Common myeloid progenitor, CD34-positive (primary cell): ENCODE results near the gene TIGD3.
"Not testable (repeated sequence)": the region's sequence is repeated elsewhere in the genome, so short reads cannot be mapped to it uniquely, and the experiment has no call there.

Experiments
- CTCF ChIA-PET: fragments of 350-600 bp; sonication (Branson Sonifier 250); formaldehyde crosslinking; loops from one replicate; lab custom pipeline; 2021; ENCODE audit warnings: antibody characterized with exemption; lab: Charles Lee
- POLR2A ChIA-PET: fragments of 350-600 bp; sonication (Branson Sonifier 250); formaldehyde crosslinking; loops from one replicate; lab custom pipeline; 2021; ENCODE audit warnings: antibody characterized with exemption; lab: Charles Lee
- DNase-seq, 3 donors: peaks; one replicate each; pipeline versions ENCODE4 v3.0.0 to v3.0.0-alpha.2; 2013
- H3K27ac ChIP-seq, 2 experiments: 1 replicate in 1 of 2; 2 replicates in 1 of 2; pipeline ENCODE4 v1.7.0; 2013; ENCODE audit warnings: inconsistent platforms in 2 of 2, low read length in 2 of 2, mild to moderate bottlenecking in 2 of 2, low read depth in 1 of 2, moderate library complexity in 1 of 2; ENCODE audit not compliant: severe bottlenecking in 2 of 2, insufficient read depth in 1 of 2, poor library complexity in 1 of 2
- H3K27me3 ChIP-seq, 5 experiments: replicated peaks in 2 of 5; 1 replicate in 3 of 5; 2 replicates in 2 of 5; pipeline versions ENCODE4 v1.6.1 to v1.7.0; 2013; ENCODE audit warnings: low read length in 4 of 5, mild to moderate bottlenecking in 2 of 5, moderate library complexity in 2 of 5, inconsistent platforms in 1 of 5; ENCODE audit not compliant: insufficient read depth in 5 of 5, control insufficient read depth in 4 of 5
- H3K36me3 ChIP-seq, 4 experiments: 1 replicate in 2 of 4; 2 replicates in 2 of 4; pipeline versions ENCODE4 v1.6.1 to v1.7.0; 2013; ENCODE audit warnings: low read length in 3 of 4, control low read depth in 1 of 4, mild to moderate bottlenecking in 1 of 4; ENCODE audit not compliant: control insufficient read depth in 4 of 4, insufficient read depth in 4 of 4
- H3K4me1 ChIP-seq, 4 experiments: 1 replicate in 3 of 4; 2 replicates in 1 of 4; pipeline versions ENCODE4 v1.6.1 to v1.7.1; 2013; ENCODE audit warnings: low read length in 3 of 4, mild to moderate bottlenecking in 3 of 4, control low read depth in 1 of 4, inconsistent platforms in 1 of 4, moderate library complexity in 1 of 4; ENCODE audit not compliant: control insufficient read depth in 4 of 4, insufficient read depth in 4 of 4; ENCODE audit errors: control extremely low read depth in 1 of 4
- H3K4me3 ChIP-seq, 7 experiments: 1 replicate in 4 of 7; 2 replicates in 3 of 7; pipeline versions ENCODE4 v1.5.1 to v1.7.0; 2013; ENCODE audit warnings: mild to moderate bottlenecking in 7 of 7, low read length in 6 of 7, moderate library complexity in 6 of 7, inconsistent platforms in 2 of 7, low read depth in 2 of 7, control low read depth in 1 of 7; ENCODE audit not compliant: insufficient read depth in 4 of 7, control insufficient read depth in 1 of 7; ENCODE audit errors: extremely low read depth in 1 of 7
- H3K9me3 ChIP-seq, 5 experiments: 1 replicate in 4 of 5; 2 replicates in 1 of 5; pipeline versions ENCODE4 v1.6.1 to v1.7.1; 2013; ENCODE audit warnings: low read length in 4 of 5, mild to moderate bottlenecking in 2 of 5, inconsistent platforms in 1 of 5, low read depth in 1 of 5, moderate library complexity in 1 of 5; ENCODE audit not compliant: control insufficient read depth in 4 of 5, insufficient read depth in 2 of 5; ENCODE audit errors: control extremely low read depth in 1 of 5
- WGBS: methylation state at CpG from one replicate; pipeline ENCODE4 v1.1.5; 2013; ENCODE audit not compliant: insufficient coverage; 5-methylcytosine and 5-hydroxymethylcytosine counted together

Gene TIGD3

GRCh38 chr11:65325435-65325834 lies 29.1 kb upstream of the TIGD3 start:
- no peak overlapping the region for H3K27ac ChIP-seq
- H3K4me1 ChIP-seq, result peaks cover 3 to 8% (median 7%) of the 10 kb centered on the region in 4 experiments
- ChIA-PET CTCF (interaction anchor here (12.0 to 17.7 kb wide), 2 partner anchors 12 to 53 kb away, joined by 153 to 284 read pairs; partner anchors contain the start of gene CDC42EP2), POLR2A (no interaction called here)
- no peak overlapping the region for H3K4me3 ChIP-seq
- WGBS, result 92% methylated on average over 1 of the region's 4 CpGs
- no peaks in the 10 kb centered on the region for H3K27me3 ChIP-seq
- H3K36me3 ChIP-seq, result peaks cover 0 to 10% (median 4%) of the 10 kb centered on the region in 4 experiments
- no peak for DNase-seq
- no peaks in the 10 kb centered on the region for H3K9me3 ChIP-seq

- H3K9me3 ChIP-seq, result no peaks in the 10 kb centered on the region
- no peak overlapping the region for H3K27ac ChIP-seq
- no peak for DNase-seq
- 100% methylated on average over 3 of the region's 8 CpGs for WGBS
- peaks cover 3 to 8% (median 7%) of the 10 kb centered on the region in 4 experiments for H3K4me1 ChIP-seq
- ChIA-PET CTCF (interaction anchor here (1.1 to 17.7 kb wide), 3 partner anchors 11 to 54 kb away, joined by 3 to 284 read pairs (median 153); partner anchors contain the start of gene CDC42EP2), POLR2A (no interaction called here)
- peaks cover 0 to 2% (median under 1%) of the 10 kb centered on the region in 4 experiments for H3K36me3 ChIP-seq
- no peak overlapping the region for H3K4me3 ChIP-seq
- no peaks in the 10 kb centered on the region for H3K27me3 ChIP-seq
These were observed 27.5 kb upstream of the TIGD3 start for GRCh38 chr11:65327021-65327420.

- Histone ChIP-seq H3K27me3 (no peaks in the 10 kb centered on the region), H3K27ac (peak overlapping the region in 1 of 2 experiments; percentile 46), H3K4me3 (peak overlapping the region in 5 of 7 experiments; percentile 2 to 54 (median 35)), H3K36me3 (no peaks in the 10 kb centered on the region), H3K9me3 (no peaks in the 10 kb centered on the region), H3K4me1 (peaks cover 3 to 11% (median 10%) of the 10 kb centered on the region in 4 experiments)
- CTCF ChIA-PET, result interaction anchor here (0.6 to 17.7 kb wide), 19 partner anchors 10 to 181 kb away, joined by 3 to 284 read pairs (median 5); partner anchors contain the start of genes CDC42EP2 and TIGD3
- WGBS, result 10% methylated on average over 2 of the region's 2 CpGs
- POLR2A ChIA-PET, result interaction anchor here (0.5 to 1.4 kb wide), 4 partner anchors 55 to 178 kb away, joined by 3 to 6 read pairs (median 4); partner anchors contain the start of gene NEAT1
- peak in 1 of 3 donors; percentile 57 for DNase-seq
These were observed 25.1 kb upstream of the TIGD3 start for GRCh38 chr11:65329478-65329877.

- WGBS, result 10% methylated on average over 8 of the region's 13 CpGs
- H3K36me3 ChIP-seq, result no peaks in the 10 kb centered on the region
- DNase-seq, result peak; percentile 92 to 96 (median 93)
- peak overlapping the region in 5 of 7 experiments; percentile 2 to 54 (median 35) for H3K4me3 ChIP-seq
- ChIA-PET CTCF (interaction anchor here (0.6 to 17.7 kb wide), 20 partner anchors 11 to 181 kb away, joined by 3 to 284 read pairs (median 5); partner anchors contain the start of genes CDC42EP2 and TIGD3), POLR2A (interaction anchor here (1.0 to 1.4 kb wide), 3 partner anchors 56 to 177 kb away, joined by 4 to 6 read pairs (median 5); no protein-coding TSS in a partner anchor)
- no peaks in the 10 kb centered on the region for H3K27me3 ChIP-seq
- H3K27ac ChIP-seq, result peak overlapping the region in 1 of 2 experiments; percentile 46
- peaks cover 8 to 16% (median 15%) of the 10 kb centered on the region in 4 experiments for H3K4me1 ChIP-seq
- H3K9me3 ChIP-seq, result no peaks in the 10 kb centered on the region
These were observed 24.6 kb upstream of the TIGD3 start for GRCh38 chr11:65329944-65330403.

GRCh38 chr11:65330544-65330943 lies 24.0 kb upstream of the TIGD3 start:
- 87% methylated on average over 7 of the region's 7 CpGs for WGBS
- no peak overlapping the region for H3K4me3 ChIP-seq
- H3K4me1 ChIP-seq, result peaks cover 14 to 21% (median 18%) of the 10 kb centered on the region in 4 experiments
- no peak for DNase-seq
- H3K9me3 ChIP-seq, result no peaks in the 10 kb centered on the region
- H3K27ac ChIP-seq, result no peak overlapping the region
- CTCF ChIA-PET, result interaction anchor here (0.6 to 17.7 kb wide), 16 partner anchors 10 to 180 kb away, joined by 3 to 284 read pairs (median 6); partner anchors contain the start of genes CDC42EP2 and TIGD3
- no peaks in the 10 kb centered on the region for H3K27me3 ChIP-seq
- no peaks in the 10 kb centered on the region for H3K36me3 ChIP-seq
- POLR2A ChIA-PET, result interaction anchor here (1.2 to 1.4 kb wide), 2 partner anchors 56 to 177 kb away, joined by 5 to 6 read pairs; no protein-coding TSS in a partner anchor

GRCh38 chr11:65332591-65332990 lies 22.0 kb upstream of the TIGD3 start:
- CTCF ChIA-PET, result interaction anchor here (1.0 to 17.7 kb wide), 14 partner anchors 8 to 256 kb away, joined by 3 to 284 read pairs (median 4); partner anchors contain the start of genes CDC42EP2 and TIGD3
- POLR2A ChIA-PET, result interaction anchor here (0.7 to 2.9 kb wide), 2 partner anchors 104 to 174 kb away, joined by 3 to 10 read pairs; no protein-coding TSS in a partner anchor
- H3K4me3 ChIP-seq, H3K27ac ChIP-seq, DNase-seq, H3K27me3 ChIP-seq, H3K36me3 ChIP-seq, H3K9me3 ChIP-seq: not testable (repeated sequence)
- H3K4me1 ChIP-seq, result peaks cover 15 to 21% (median 18%) of the 10 kb centered on the region in 4 experiments
- WGBS, result 88% methylated on average over 6 of the region's 9 CpGs
